SK-N-SH (cell line): ENCODE measurements around the gene SGSH. TPM values are rescaled to one million over a fixed set of nuclear protein-coding genes. Genes with fewer than 3 reads are reported as not detected.

Experiments used
- CTCF ChIA-PET: fragments of 300-600, 350-600 bp; formaldehyde crosslinking; extraction: SDS; loops from one replicate; lab custom pipeline; 2021; lab: Yijun Ruan, JAX
- POLR2A ChIA-PET: fragments of 350-600 bp; sonication (Branson Sonifier 250); formaldehyde crosslinking; extraction: SDS; loops from one replicate; lab custom pipeline; 2020; ENCODE audit warnings: antibody characterized with exemption, inconsistent platforms; lab: Yijun Ruan, JAX
- DNase-seq: peaks from one replicate; pipeline ENCODE4 v3.0.0; 2012
- H2AFZ ChIP-seq: fragments of 200-600 bp; sonication (generic); 2 replicates; pipeline ENCODE4 v1.8.1; 2016; ENCODE audit warnings: antibody characterized with exemption, mild to moderate bottlenecking, low read depth
- H3F3A ChIP-seq: fragments of 200-600 bp; sonication (generic); replicated peaks from 2 replicates; pipeline ENCODE3; 2016; ENCODE audit warnings: antibody characterized with exemption, mild to moderate bottlenecking; ENCODE audit not compliant: insufficient read depth
- H3K27ac ChIP-seq, 2 experiments: fragments of 200-500 bp in 1 of 2; fragments of 200-600 bp in 1 of 2; sonication (Bioruptor generic) in 1 of 2; sonication (generic), shearing (Covaris generic) in 1 of 2; 2 replicates each; pipeline versions ENCODE4 v1.5.1 to v1.6.1; 2014 to 2016; ENCODE audit warnings: low read depth in 2 of 2, inconsistent platforms in 1 of 2, low read length in 1 of 2, mild to moderate bottlenecking in 1 of 2, mixed read lengths in 1 of 2
- H3K27me3 ChIP-seq: fragments of 200-600 bp; sonication (generic), shearing (Covaris generic); 2 replicates; pipeline ENCODE4 v1.6.1; 2016; ENCODE audit warnings: mixed run types; ENCODE audit not compliant: insufficient read depth
- H3K36me3 ChIP-seq, 2 experiments: fragments of 200-500 bp in 1 of 2; fragments of 200-600 bp in 1 of 2; sonication (Bioruptor generic) in 1 of 2; sonication (generic) in 1 of 2; replicated peaks in 1 of 2; 2 replicates each; pipeline versions ENCODE3 to v1.5.1; 2014 to 2016; ENCODE audit warnings: low read length in 1 of 2, mild to moderate bottlenecking in 1 of 2; ENCODE audit not compliant: insufficient read depth in 2 of 2, control insufficient read depth in 1 of 2
- H3K4me1 ChIP-seq, 2 experiments: fragments of 200-500 bp in 1 of 2; fragments of 200-600 bp in 1 of 2; sonication (Bioruptor generic) in 1 of 2; sonication (generic), shearing (Covaris generic) in 1 of 2; 2 replicates each; pipeline versions ENCODE4 v1.5.1 to v1.6.1; 2014 to 2016; ENCODE audit warnings: low read depth in 1 of 2, low read length in 1 of 2, mixed run types in 1 of 2; ENCODE audit not compliant: insufficient read depth in 2 of 2, control insufficient read depth in 1 of 2
- H3K4me2 ChIP-seq: fragments of 200-600 bp; sonication (generic), shearing (Covaris generic); 2 replicates; pipeline ENCODE4 v1.6.1; 2017; ENCODE audit warnings: mixed run types
- H3K4me3 ChIP-seq, 2 experiments: fragments of 200-500 bp in 1 of 2; fragments of 200-600 bp in 1 of 2; sonication (Bioruptor generic) in 1 of 2; sonication (generic), shearing (Covaris generic) in 1 of 2; 2 replicates each; pipeline versions ENCODE4 v1.5.1 to v1.8.1; 2014 to 2016; ENCODE audit warnings: low read depth in 2 of 2, inconsistent platforms in 1 of 2, low read length in 1 of 2, mild to moderate bottlenecking in 1 of 2, mixed read lengths in 1 of 2, moderate library complexity in 1 of 2
- H3K79me2 ChIP-seq: fragments of 200-600 bp; sonication (generic); 2 replicates; pipeline ENCODE4 v1.8.1; 2017; ENCODE audit warnings: mild to moderate bottlenecking; ENCODE audit not compliant: insufficient read depth
- H3K9ac ChIP-seq: fragments of 200-600 bp; sonication (generic); 2 replicates; pipeline ENCODE4 v1.6.1; 2017; ENCODE audit warnings: mixed run types
- H3K9me2 ChIP-seq: fragments of 200-600 bp; sonication (generic); 2 replicates; pipeline ENCODE4 v1.6.1; 2017; ENCODE audit warnings: mixed run types
- H3K9me3 ChIP-seq: fragments of 200-600 bp; sonication (generic); 2 replicates; pipeline ENCODE4 v1.6.1; 2017; ENCODE audit warnings: mixed run types, mild to moderate bottlenecking, moderate library complexity
- H4K20me1 ChIP-seq: fragments of 200-600 bp; sonication (generic); 2 replicates; pipeline ENCODE4 v1.6.1; 2017; ENCODE audit warnings: mild to moderate bottlenecking, mixed run types; ENCODE audit not compliant: insufficient read depth
- CTCF ChIP-seq: fragments of 200-600 bp; sonication (generic); IDR thresholded peaks from 2 replicates; pipeline ENCODE4 v1.6.1; 2017; ENCODE audit warnings: antibody characterized with exemption, mild to moderate bottlenecking, moderate library complexity
- ELF1 ChIP-seq: IDR thresholded peaks from 2 replicates; pipeline ENCODE4 v1.4.0; 2012
- FOSL2 ChIP-seq: IDR thresholded peaks from 2 replicates; pipeline ENCODE4 v1.4.0; 2012; ENCODE audit warnings: low read depth, mild to moderate bottlenecking, moderate library complexity, borderline replicate concordance
- FOXM1 ChIP-seq: IDR thresholded peaks from 2 replicates; pipeline ENCODE4 v1.4.0; 2012; ENCODE audit warnings: low read depth, mild to moderate bottlenecking
- GABPA ChIP-seq: IDR thresholded peaks from 2 replicates; pipeline ENCODE4 v1.4.0; 2012; ENCODE audit warnings: low read depth, mild to moderate bottlenecking
- GATA2 ChIP-seq: sonication (generic); formaldehyde crosslinking; IDR thresholded peaks from 2 replicates; pipeline ENCODE4 v1.5.0; 2020; ENCODE audit warnings: mild to moderate bottlenecking, missing genetic modification reagents
- JUND ChIP-seq: IDR thresholded peaks from 2 replicates; pipeline ENCODE4 v1.4.0; 2012
- MEF2A ChIP-seq: IDR thresholded peaks from 2 replicates; pipeline ENCODE4 v1.4.0; 2012; ENCODE audit warnings: low read depth, borderline replicate concordance
- POLR2AphosphoS5 ChIP-seq: IDR thresholded peaks from 2 replicates; pipeline ENCODE4 v1.6.1; 2012; ENCODE audit warnings: low read depth, low read length
- RCOR1 ChIP-seq: fragments of 150-350 bp; IDR thresholded peaks from 2 replicates; pipeline ENCODE4 v1.6.1; 2017; ENCODE audit warnings: antibody characterized with exemption, low read length
- RXRA ChIP-seq: IDR thresholded peaks from 2 replicates; pipeline ENCODE4 v1.4.0; 2012; ENCODE audit warnings: low read depth, mild to moderate bottlenecking, borderline replicate concordance
- TEAD4 ChIP-seq: IDR thresholded peaks from 2 replicates; pipeline ENCODE4 v1.4.0; 2012; ENCODE audit warnings: mild to moderate bottlenecking, borderline replicate concordance; ENCODE audit not compliant: insufficient read depth
- YY1 ChIP-seq: IDR thresholded peaks from 2 replicates; pipeline ENCODE4 v1.4.0; 2012; ENCODE audit warnings: low read depth, mild to moderate bottlenecking
- ZBTB33 ChIP-seq: IDR thresholded peaks from 2 replicates; pipeline ENCODE4 v1.4.0; 2012; ENCODE audit warnings: low read depth, borderline replicate concordance
- WGBS: methylation state at CpG from one replicate; pipeline ENCODE4 v1.1.6; 2017; ENCODE audit warnings: low lambda C conversion rate; 5-methylcytosine and 5-hydroxymethylcytosine counted together
- polyA plus RNA-seq, 3 experiments: library from polyadenylated mRNA; depleted of rRNA; stranded (reverse); fragments of >200 nt; gene quantifications; 2 replicates each; pipeline ENCODE4 v1.2.3, GENCODE V29; 2012
- TF ChIP-seq, protein P1 (sequence below): IDR thresholded peaks from 2 replicates; pipeline ENCODE4 v1.4.0; 2012; ENCODE audit warnings: low read depth
- TF ChIP-seq, protein P2 (sequence below): fragments of 150-350 bp; IDR thresholded peaks from 2 replicates; pipeline ENCODE4 v1.6.1; 2017; ENCODE audit warnings: antibody characterized with exemption, low read length, low read depth, borderline replicate concordance

The SGSH gene
- polyA plus RNA-seq, 1 of the 3 experiments (the other 2 are of a cell fraction): 161 TPM

DNA sequence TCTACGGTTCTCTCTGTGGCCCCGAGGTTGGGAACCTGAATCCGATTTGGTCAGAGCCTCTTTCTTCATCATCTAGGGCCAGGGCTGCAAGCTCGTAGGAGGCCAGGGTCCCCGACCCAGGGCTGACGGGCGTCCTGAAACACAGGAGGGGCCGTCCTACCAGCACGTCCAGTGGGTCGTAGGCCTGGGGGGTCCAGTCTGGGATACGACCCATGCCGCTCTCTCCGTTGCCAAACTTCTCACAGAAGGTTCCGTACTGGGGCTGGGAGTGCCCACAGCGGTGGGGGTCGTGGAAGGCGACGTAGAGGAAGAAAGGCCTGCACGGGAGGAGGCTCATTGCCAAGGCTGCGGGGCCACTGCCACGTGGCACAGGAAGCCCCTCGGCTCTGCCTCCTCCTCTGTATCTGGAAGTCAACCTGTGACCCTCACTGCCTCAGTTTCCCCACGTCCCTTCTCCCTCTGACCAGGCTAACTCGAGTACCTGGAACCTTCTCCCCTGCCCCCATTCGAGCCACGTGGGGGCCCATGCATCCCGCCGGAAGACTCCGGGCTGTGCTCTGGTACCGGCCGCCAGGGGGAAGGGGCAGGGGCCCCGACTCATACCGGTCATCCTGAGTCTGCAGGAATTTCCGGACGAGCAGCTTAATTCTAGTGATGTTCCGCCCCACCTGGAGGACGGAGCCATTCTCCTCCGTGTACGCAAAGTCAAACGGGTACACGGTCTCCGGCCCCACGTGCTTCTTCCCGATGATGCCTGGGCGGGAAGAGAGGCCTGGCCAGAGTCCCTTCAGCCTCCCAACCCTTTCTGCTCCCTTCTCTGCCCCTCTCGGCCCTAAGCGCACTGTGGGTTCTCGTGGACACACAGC, 5.9 kb downstream of the SGSH start:
- H3K79me2 ChIP-seq: peaks cover 21% of the 10 kb centered on the region; the same call in 1 of the 2 replicates
- DNase-seq: no peak
- no peaks in the 10 kb centered on the region for H3K27me3 ChIP-seq
- no peak overlapping the region for H3K4me2 ChIP-seq
- no peak for TF ChIP-seq YY1
- TF ChIP-seq CTCF: no peak
- no peak for TF ChIP-seq RXRA
- no peak for TF ChIP-seq TEAD4
- TF ChIP-seq GATA2 (CRISPR knock-in tag): no peak
- no peak for TF ChIP-seq ZBTB33
- no peak for TF ChIP-seq FOSL2
- TF ChIP-seq RCOR1: no peak
- no peak for TF ChIP-seq GABPA
- TF ChIP-seq, protein P1, sequence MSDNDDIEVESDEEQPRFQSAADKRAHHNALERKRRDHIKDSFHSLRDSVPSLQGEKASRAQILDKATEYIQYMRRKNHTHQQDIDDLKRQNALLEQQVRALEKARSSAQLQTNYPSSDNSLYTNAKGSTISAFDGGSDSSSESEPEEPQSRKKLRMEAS: no peak
- no peak for TF ChIP-seq POLR2AphosphoS5
- no peak for TF ChIP-seq FOXM1
- no peak for TF ChIP-seq JUND
- TF ChIP-seq, all 33 proteins: peak for 0
- Histone ChIP-seq H3K9ac (no peak overlapping the region), H3K36me3 (peaks cover 27 to 64% of the 10 kb centered on the region in 2 experiments), H2AFZ (no peak overlapping the region), H3K9me3 (no peaks in the 10 kb centered on the region), H3K4me1 (peaks cover 0 to 12% of the 10 kb centered on the region in 2 experiments; a peak in 1 of 4 replicates), H3F3A (peaks cover 4% of the 10 kb centered on the region), H3K9me2 (no peaks in the 10 kb centered on the region), H4K20me1 (peaks cover 19% of the 10 kb centered on the region), H3K4me3 (no peak overlapping the region), H3K27ac (no peak overlapping the region)
- POLR2A ChIA-PET: no interaction called here
- CTCF ChIA-PET: no interaction called here
- 94% methylated on average over 45 of the region's 48 CpGs for whole genome bisulfite sequencing

DNA sequence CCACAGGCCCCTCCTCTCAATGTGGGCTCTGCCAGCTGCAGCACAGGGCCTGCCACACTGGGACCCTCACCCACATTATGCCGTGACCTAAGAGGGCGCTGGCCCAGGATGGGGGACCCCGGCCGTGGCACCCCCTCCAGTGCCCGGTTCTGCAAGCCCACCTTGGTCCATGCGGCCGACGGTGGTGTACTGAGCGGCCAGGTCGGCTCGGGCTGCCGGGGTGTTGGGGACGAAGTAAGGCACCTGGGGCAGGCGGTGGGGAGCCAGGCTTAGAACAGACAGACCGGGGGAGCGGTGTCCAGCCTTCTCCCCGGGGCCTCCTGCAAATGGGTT, 6.5 kb downstream of the SGSH start:
- no peaks in the 10 kb centered on the region for H3K27me3 ChIP-seq
- peaks cover 17% of the 10 kb centered on the region for H4K20me1 ChIP-seq
- H3K9me3 ChIP-seq: no peaks in the 10 kb centered on the region
- CTCF ChIA-PET: no interaction called here
- peaks cover 0 to 7% of the 10 kb centered on the region in 2 experiments; a peak in 1 of 4 replicates for H3K4me1 ChIP-seq
- DNase-seq: no peak
- POLR2A ChIA-PET: no interaction called here
- no peak overlapping the region for H2AFZ ChIP-seq
- H3F3A ChIP-seq: no peaks in the 10 kb centered on the region
- H3K4me3 ChIP-seq: no peak overlapping the region
- no peak overlapping the region for H3K9ac ChIP-seq
- no peak overlapping the region for H3K27ac ChIP-seq
- TF ChIP-seq FOSL2 (no peak), ELF1 (no peak), MEF2A (no peak), POLR2AphosphoS5 (no peak)
- TF ChIP-seq, protein P2, sequence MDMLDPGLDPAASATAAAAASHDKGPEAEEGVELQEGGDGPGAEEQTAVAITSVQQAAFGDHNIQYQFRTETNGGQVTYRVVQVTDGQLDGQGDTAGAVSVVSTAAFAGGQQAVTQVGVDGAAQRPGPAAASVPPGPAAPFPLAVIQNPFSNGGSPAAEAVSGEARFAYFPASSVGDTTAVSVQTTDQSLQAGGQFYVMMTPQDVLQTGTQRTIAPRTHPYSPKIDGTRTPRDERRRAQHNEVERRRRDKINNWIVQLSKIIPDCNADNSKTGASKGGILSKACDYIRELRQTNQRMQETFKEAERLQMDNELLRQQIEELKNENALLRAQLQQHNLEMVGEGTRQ: no peak
- peaks cover 27 to 70% of the 10 kb centered on the region in 2 experiments for H3K36me3 ChIP-seq
- WGBS: 97% methylated on average over 10 of the region's 17 CpGs
- H3K4me2 ChIP-seq: no peak overlapping the region
- no peaks in the 10 kb centered on the region for H3K9me2 ChIP-seq
- H3K79me2 ChIP-seq: peaks cover 16% of the 10 kb centered on the region; the same call in 1 of the 2 replicates
